Measurements from ENCODE around the gene RYR2.

The RYR2 gene

DNA sequence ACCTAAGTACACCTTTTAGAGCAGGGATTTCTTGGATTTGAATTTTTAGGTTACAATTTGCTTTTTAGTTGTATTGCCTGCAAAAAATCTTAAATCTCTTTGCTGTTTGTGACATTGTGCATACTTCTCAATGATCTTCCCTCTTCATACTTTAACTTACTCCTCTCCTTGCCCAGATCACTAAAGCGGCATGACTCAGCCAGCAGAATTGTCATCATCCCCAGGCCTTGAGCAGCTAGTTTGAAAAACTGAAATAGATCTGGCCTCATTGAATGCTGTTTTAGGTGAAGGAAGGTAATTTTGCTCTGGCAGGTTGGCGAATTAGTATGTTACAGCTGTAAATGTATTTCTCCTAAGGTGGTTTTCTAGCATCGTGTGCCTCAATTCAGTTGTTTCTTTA lies 145.9 kb downstream of the RYR2 start:
- DNase-seq (ENCODE audit: insufficient read length, low spot score): no peak
- no peak for FAIRE-seq

DNA sequence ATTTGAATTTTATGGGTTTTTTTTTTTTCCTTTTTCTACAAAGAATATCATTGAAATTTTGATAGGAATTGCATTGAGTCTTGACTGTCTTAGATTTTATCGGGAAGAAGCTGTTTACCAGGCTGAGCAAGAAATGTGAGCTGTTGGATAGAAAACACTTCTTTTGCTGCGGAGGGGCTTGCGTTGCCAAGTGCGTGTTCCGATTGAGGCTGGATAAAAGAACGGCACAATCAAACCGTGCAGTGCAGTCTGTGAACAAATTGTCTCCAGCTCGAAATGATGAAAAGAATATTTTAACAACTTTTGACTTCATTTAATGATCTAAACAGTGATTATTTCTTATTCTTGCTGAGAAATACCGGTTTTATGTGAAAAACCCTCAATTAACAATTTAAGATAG lies 149.4 kb downstream of the RYR2 start:
- no peak for DNase-seq (ENCODE audit: insufficient read length, low spot score)
- no peak for FAIRE-seq

DNA sequence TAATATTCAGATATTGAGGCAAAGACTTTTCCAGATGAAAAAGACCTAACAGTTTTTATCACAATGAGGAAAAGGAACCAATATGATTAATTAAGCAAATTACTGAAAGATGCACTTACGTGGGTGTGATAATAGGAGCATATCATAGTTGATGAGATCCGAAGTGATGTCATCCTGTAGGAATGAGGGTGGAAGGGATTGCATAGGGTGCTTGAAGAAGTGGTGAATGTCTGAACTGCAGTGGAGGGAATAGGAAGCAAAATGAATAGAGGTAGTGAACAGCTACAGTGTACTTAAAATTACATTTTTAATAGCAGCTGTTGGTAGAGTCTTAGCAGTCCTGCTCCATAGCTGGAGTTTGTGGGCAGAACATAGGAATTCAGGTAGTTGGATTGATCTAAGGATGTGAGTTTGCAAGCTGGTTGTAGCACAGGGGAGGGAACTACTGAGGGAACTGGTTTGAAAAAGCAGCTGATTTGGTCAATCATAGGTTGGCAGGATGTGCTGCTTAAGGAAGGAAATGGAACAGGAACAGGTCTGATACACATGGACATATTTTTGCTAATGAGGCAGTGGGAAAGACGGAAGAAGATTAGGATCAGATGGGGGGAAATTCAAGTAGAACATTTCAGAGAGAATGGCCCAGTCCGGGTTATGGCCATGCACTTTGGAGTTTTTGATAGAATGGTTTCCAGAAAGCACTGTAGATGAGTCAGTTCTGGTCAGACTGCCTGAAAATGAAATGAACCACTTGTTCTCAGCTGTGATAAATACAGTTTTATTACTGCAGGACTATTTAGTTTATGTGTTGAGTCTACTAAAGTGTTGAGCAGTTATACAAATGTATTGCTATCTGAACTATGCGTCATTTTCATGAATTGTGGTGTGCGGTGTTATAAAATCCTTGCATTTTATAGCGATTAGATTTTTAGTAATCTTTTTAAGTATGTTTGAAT lies 155.8 kb downstream of the RYR2 start:
- DNase-seq (ENCODE audit: insufficient read length, low spot score): no peak
- no peak for FAIRE-seq

DNA sequence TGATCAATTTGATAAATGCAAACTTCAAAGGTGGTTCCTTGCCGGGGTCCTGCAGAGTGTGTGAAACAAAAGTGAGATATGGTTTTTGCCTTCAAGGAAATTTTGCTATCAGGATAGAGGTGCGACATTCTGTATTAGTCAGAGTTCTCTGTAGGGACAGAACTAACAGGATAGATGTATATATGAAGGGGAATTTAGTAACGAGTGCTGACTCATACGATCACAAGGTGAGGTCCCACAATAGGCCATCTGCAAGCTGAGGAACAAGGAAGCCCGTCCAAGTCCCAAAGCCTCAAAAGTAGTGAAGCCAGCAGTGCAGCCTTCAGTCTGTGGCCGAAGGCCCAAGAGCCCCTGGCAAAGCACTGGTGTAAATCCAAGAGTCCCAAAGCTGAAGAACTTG lies 157.0 kb downstream of the RYR2 start:
- DNase-seq (ENCODE audit: insufficient read length, low spot score) (no peak), FAIRE-seq (no peak)

DNA sequence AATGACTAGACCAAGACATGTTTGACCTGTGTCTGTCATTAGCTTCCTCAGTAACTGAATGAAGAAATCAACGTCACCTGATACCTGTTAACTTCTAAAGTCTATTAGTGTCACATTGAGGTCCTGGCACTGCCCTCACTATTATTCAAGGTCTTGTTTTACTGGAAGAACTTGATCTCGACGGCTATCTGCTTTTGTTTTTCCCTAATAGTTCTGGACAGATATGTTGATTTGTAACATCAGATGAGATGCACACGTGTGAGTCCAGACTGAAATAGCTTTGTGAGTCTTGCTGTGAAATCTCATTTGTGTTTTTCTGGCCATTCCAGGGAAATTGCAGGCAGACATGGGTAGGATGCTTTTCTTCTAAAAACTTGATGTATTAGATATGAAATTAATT lies 159.2 kb downstream of the RYR2 start:
- DNase-seq (ENCODE audit: insufficient read length, low spot score) (no peak), FAIRE-seq (no peak)

DNA sequence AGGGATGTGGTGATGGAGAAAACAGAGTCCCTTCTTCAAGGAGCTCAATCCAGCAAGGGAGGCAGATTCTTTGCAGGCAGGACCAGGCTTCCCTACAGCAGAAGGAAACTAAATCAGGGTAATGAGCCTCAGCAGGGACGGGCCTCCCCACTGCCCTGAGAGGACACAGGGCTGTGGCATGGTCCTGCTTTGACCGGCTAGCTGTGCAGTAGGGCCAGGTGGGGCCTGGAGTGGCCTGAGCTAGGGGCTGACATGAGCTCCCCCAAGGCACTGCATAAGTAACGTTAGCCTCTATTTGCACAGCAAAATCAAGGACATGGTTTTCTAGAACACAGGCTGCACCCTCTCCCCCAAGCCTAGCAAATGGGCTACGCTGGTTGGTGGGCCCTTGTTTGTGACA lies 162.9 kb downstream of the RYR2 start:
- FAIRE-seq: no peak

DNA sequence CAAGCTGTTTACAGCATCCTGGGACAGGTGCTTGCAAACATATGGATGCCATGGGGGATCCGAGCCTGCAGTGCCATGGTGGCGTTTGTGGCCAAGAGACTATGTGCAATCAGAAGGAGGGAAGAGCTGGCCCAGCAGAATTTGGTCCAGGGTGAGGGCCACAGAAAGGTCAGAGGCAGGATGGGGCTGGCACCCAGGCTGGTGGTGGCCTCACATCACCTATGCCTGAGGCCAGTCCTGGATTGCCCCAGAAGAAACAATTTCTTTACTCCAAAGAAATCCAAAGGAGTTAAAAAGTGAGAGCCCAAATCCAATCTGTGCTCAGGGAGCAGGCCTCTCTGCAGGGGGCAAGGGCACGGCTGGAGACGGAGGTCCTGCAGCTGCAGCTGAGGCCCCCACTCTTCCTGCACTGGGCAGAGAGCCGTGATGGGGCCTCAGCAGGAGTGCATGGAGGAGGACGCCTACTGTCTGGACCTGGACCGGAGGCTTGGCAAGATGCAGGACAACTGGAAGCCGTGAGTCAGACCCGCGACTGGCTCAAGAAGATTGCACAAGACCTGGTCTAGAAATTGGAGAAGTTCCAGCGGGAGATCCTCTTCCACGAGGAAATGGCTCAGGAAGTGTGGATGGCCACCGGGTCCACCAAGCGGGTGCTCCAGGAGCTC lies 163.5 kb downstream of the RYR2 start:
- no peak for DNase-seq (ENCODE audit: insufficient read length, low spot score)
- no peak for FAIRE-seq

More for the DNA sequence above, 162.9 kb downstream of the RYR2 start:
- no peak for DNase-seq (ENCODE audit: insufficient read length, low spot score)

DNA sequence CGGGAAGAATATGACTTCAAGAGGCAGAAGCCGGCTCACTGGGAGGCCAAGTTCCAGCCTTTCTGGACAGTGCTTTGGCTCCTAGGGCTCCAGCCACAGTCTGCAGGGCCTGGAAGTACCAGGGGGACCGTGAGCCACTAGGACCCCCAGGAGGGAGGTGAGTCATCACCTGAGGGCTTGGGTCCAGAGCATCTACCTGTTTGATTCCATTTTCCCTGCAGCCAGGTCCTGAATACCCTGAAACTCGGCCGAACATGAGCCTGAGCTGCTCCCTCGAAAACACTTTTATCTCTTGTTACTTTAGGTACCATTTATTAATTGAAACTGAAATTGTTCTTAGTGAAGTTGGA lies 164.1 kb downstream of the RYR2 start:
- DNase-seq (ENCODE audit: insufficient read length, low spot score) (no peak), FAIRE-seq (no peak)

DNA sequence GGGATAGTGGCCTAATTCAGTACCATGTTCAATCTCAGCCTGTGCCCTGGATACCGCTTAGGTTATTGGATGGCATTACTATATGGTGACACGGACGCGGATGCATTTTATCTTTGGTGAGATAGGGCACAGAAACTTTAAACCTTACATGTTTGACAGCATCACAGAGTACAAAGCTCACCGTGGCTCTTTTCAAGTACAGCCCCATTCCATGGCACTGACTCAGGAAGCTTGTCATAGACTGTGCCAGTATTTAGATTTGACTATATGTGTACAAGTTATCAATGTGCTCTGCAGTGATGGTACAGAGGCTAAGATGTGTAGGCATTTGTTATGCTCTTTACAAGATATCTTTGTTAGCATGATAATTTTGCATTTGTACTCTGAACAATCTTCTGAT lies 169.0 kb downstream of the RYR2 start:
- DNase-seq (ENCODE audit: insufficient read length, low spot score) (no peak), FAIRE-seq (no peak)

DNA sequence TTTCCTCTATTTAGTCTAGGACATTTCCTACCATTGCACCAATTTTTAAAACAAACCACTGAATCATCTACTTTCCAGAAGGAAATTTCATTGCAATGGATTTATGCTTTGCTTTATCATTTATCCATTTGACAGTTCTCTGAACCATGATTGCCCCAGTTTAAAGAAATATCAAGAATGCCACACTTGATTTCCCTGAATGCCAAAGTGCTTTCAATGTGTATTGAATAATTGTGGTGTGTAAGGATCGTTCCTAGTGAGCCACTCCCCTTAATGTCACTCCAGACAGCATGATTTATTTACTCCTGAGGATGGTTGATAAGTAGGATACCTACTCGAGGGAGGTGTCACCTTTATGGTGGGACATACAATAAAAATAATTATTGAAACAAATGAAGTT lies 169.6 kb downstream of the RYR2 start:
- FAIRE-seq (no peak), DNase-seq (ENCODE audit: insufficient read length, low spot score) (no peak)

DNA sequence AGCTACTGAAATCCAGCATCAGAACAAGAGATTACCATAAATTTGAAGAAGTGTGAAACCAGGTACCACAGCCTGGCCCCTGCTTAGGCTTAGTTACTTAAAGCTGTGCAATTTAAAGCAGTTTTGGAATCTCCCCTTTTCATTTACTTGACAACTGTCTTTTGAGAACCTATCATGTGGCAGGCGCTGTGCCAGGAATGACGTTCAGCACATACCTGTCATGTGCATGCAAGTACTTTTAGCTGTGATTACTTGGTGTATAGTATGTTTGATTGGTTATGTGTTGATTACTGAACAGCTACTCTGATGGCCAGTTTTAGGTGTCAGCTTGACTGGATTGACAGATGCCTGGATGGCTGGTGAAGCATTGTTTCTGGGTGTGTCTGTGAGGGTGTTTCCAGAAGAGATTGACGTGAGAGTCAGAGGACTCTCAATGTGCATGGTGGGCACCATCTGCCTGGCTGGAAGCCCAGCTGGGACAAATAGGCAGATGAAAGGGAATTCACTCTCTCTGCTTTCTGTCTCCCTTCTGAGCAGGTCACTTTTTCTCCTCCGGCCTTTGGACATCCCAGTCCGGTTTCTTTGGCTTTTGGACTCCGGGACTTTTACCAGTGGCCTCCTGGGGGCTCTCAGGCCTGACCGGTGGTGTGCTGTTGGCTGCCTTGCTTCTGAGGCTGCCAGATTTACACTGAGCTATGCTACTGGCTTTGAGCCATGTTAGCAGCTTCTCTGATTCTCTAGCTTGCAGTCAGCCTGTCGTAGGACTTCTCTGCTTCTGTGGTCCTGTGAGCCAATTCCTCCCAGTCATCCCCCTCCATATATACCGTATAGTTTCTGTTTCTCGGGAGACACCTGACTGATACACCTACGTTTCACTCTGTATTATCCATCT lies 178.0 kb downstream of the RYR2 start:
- no peak for FAIRE-seq
- DNase-seq (ENCODE audit: insufficient read length, low spot score): no peak

DNA sequence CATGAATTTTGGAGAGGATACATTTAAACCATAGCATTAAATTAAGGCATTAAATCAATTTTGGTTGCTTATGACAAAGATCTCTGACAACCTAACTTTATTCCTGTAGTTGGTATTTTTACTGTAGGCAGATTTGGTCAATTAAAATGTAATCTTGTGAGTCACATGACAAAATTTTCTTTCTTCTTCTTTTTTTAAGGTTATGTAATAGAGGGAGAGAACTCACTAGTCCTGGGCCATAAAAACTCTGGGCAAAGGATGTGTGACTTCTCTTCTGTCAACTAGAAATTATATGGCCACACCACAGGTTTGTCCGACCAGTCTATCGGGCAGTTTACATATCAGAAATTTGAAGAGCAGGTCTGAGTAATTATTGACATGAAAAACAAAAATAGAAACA lies 181.4 kb downstream of the RYR2 start:
- DNase-seq (ENCODE audit: insufficient read length, low spot score): no peak
- FAIRE-seq: no peak

DNA sequence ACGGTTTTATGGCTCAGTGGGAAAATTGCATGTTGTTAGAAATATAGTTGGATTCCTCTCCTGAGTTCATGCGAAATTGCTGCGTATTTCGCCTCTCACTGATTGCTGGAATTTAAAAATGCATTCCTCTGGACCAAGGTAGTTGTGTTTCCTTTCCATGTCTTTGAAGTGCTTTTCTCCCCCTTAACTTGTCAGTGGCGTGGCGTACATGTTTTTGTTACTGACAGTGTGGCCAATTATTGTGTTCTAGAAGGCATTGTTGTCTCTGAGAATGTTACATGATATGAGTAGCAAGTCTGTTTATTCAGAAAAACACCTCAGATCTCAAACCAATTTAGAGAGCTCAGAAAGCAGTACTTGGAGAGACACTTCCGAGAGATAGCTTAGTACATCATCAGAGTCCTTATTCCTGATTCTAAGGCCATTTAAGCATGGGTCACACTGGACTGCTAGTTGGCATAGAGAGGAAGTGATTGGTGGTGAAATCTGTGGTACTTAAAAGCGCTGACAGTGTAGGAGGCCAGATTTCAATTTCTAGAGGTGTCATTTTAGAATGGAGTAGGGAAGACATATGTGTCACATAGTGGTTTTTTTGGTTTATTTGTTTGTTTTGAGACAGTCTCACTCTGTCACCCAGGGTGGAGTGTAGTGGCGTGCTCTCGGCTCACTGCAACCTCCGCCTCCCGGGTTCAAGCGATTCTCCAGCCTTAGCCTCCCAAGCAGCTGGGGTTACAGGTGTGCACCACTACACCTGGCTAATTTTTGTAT lies 184.4 kb downstream of the RYR2 start:
- FAIRE-seq (no peak), DNase-seq (ENCODE audit: insufficient read length, low spot score) (no peak)

DNA sequence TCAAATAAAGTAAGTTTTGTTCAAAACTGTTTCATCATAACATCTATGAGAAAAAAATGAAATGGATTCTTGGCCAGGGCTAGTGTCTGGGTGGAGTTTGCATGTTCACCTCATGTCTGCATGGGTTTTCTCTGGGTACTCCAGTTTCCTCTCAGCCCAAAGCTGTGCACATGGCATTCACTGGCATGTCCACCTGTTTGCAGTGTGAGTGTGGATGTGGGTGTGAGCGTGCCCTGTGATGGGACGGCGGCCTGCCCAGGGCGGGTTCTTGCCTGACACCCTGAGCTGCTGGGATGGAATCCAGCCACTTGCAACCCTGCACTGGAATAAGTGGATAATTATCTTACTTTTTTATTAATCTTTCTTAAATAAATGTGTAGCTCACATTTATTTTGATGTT lies 185.5 kb downstream of the RYR2 start:
- no peak for FAIRE-seq

DNA sequence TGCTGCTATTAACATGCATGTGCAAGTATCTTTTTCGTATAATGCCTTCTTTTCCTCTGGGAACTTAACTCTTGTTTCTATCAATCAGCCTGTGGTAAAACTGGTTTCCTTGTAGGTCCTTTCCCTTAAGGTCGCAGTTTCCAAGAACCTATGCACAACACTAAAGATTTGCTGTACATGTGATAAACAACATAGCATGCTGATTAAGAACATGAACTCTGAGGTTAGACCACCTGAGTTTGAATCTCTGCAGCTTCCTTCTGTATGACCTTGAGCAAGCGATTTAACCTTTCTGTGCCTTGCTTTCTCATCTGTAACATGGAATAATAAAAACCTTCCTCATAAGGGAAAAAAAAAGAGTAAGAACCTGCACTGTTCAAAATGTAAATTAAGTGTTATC lies 186.4 kb downstream of the RYR2 start:
- FAIRE-seq (no peak), DNase-seq (ENCODE audit: insufficient read length, low spot score) (no peak)

More for the DNA sequence above, 185.5 kb downstream of the RYR2 start:
- DNase-seq (ENCODE audit: insufficient read length, low spot score): no peak

DNA sequence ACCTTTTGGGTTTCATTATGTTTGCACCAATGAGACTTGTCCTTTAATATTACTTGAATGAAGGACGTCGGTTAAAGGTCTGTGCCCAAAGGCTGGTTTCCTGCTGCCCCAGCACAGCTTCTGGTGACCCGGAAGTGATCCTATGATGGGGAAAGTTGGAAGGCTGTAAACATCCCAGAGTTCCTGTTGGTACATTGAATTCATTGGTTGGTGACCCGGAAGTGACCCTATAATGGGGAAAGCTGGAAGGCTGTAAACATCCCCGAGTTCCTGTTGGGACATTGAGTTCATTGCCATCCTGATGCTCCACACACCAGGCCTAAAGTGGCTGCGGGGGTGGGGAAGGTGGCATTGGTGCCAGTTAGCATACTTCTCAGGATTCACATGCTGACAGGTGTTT lies 187.3 kb downstream of the RYR2 start:
- FAIRE-seq (no peak), DNase-seq (ENCODE audit: insufficient read length, low spot score) (no peak)

DNA sequence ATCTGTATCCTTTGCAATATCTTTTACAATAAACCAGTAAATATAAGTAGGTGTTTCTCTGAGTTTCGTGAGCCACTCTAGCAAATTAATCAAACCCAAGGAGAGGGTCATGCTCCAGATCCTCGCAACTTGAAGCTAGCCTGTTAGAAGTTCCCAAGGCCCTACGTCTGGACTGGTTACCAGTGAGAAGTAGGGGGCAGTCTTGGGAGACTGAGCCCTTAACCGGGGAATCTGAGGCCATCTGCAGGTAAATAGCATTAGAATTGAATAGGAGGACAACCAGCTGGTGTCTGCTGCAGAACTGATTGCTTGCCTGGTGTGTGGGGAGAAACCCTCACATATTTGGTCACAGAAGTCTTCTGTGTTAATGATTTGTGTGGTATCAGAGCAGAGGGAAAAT lies 190.5 kb downstream of the RYR2 start:
- no peak for DNase-seq (ENCODE audit: insufficient read length, low spot score)

DNA sequence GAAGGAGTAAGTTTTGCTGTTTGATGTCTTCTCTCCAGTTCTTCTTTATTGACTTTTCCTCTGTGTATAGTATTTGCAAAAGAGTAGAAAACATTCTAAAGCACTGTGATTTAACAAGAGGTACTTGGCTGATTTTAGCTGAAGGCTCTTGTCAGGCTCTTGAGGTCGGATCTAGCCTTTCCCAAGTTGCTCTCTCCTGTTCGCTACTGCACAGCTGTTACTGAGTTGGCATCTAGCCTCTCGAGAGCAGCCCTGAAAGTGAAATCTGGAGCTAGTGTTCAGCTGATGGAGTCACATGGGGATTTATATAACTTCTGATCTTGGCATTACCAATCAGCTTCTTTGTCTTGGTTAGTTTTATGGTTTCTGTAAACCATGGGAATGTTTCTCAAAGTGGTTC lies 193.1 kb downstream of the RYR2 start:
- DNase-seq (ENCODE audit: insufficient read length, low spot score) (no peak), FAIRE-seq (no peak)

More for the DNA sequence above, 190.5 kb downstream of the RYR2 start:
- FAIRE-seq: no peak

DNA sequence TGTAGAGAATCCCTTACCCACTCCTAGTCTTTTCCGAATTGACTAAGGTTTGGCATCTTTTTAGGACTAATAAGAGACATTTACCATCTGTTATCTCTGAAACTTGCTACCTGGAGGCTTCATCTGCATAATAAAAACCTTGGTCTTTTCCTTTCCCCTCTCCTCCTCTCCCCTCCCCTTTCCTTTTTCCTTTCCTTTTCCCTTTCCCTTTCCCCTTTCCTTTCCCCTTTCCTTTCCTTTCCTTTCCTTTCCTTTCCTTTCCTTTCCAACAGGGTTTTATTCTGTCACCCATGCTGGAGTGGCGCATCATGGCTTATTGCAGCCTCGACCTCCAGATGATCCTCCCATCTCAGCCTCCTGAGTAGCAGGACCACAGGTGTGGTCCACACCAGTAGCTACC lies 195.7 kb downstream of the RYR2 start:
- DNase-seq (ENCODE audit: insufficient read length, low spot score) (no peak), FAIRE-seq (no peak)

DNA sequence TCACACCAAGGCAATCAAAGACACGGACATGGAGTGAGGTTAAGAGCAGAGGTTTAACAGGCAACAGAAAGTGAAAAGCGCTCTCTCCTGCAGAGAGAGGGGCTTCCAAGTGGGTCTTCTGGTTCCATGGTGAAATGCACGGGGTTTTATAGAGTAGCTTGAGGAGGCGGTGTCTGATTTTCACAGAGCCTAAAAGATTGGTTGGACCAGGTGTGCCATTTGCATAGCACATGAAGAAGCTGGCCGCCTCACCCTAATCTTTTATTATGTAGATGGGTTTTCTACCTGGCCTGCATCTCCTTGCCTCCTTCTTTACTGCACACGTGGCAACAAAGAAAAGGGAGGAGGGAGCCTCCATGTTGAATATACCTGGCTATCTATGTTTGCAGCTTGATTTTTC lies 197.3 kb downstream of the RYR2 start:
- no peak for FAIRE-seq
- no peak for DNase-seq (ENCODE audit: insufficient read length, low spot score)

DNA sequence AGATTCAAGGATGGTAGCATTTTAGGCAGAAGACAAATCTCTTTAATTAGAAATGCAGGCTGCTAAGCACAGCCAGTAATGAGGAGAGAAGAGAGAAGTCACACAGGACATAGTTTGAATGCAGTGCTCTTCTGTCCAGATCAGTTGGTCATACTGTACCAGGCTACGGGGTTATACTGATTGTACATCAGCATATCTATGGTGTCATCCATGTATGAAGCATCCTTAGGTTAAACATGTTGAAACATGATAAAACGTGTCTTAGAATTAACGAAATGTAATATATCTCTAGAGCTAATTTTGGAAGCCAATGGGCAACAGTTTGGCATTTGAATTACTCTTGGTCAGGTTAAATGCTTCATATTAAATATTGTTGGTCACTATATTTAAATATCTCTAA lies 199.1 kb downstream of the RYR2 start:
- FAIRE-seq (peak; percentile 9), DNase-seq (ENCODE audit: insufficient read length, low spot score) (no peak)
